Measurements from ENCODE around the gene CWC27.
"Not testable (repeated sequence)": the region's sequence is repeated elsewhere in the genome, so short reads cannot be mapped to it uniquely, and the experiment has no call there.

Gene CWC27

GRCh38 chr5:64923151-64923685 lies 154.5 kb downstream of the CWC27 start:
- TF ChIP-seq, protein P1, sequence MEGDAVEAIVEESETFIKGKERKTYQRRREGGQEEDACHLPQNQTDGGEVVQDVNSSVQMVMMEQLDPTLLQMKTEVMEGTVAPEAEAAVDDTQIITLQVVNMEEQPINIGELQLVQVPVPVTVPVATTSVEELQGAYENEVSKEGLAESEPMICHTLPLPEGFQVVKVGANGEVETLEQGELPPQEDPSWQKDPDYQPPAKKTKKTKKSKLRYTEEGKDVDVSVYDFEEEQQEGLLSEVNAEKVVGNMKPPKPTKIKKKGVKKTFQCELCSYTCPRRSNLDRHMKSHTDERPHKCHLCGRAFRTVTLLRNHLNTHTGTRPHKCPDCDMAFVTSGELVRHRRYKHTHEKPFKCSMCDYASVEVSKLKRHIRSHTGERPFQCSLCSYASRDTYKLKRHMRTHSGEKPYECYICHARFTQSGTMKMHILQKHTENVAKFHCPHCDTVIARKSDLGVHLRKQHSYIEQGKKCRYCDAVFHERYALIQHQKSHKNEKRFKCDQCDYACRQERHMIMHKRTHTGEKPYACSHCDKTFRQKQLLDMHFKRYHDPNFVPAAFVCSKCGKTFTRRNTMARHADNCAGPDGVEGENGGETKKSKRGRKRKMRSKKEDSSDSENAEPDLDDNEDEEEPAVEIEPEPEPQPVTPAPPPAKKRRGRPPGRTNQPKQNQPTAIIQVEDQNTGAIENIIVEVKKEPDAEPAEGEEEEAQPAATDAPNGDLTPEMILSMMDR (IDR thresholded peaks at IDR 0.05; ENCODE audit: low read depth, low read length, missing control alignments): no peak
- no peak overlapping the region for H3K4me3 ChIP-seq (ENCODE audit: low read depth, low read length)
- no peak for DNase-seq (ENCODE audit: low read depth)

DNA sequence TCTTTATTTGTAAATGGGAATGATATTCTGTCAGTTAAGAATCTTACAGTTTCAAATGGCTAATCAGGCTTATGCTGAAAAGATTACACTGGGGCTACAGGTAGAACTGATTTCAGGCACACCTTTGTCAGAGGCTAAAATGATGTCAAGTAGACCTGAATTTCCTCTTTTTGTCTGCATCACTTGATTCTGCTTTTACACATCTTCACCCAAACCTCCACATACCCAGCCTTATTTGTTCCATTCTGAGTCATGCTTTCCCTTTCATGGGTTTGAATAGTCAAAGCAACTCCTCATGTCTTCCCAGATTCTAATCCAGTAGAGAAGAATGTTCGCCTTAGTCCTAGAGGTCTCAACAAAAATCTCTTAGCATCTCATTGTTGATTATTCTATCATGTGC lies 156.4 kb downstream of the CWC27 start:
- TF ChIP-seq, protein P1 (IDR thresholded peaks at IDR 0.05; ENCODE audit: low read depth, low read length, missing control alignments): no peak
- DNase-seq (ENCODE audit: low read depth): no peak
- no peak overlapping the region for H3K4me3 ChIP-seq (ENCODE audit: low read depth, low read length)

DNA sequence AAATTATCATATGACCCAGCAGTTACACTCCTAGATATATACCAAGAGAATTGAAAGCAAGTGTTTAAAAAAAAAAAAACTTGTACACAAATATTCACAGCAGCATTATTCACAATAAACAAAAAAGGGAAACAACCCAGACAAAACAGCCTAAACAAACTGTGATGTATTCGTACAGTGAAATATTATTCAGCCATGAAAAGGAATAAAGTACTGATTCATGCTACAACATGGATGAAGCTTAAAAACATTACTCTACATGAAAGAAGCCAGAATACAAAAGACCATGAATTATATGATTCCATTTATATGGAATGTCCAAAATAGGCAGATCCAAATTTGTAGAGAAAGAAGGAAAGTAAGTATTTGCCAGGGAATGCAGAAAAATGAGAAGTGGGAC lies 161.1 kb downstream of the CWC27 start:
- no peak overlapping the region for H3K4me3 ChIP-seq (ENCODE audit: low read depth, low read length)
- TF ChIP-seq, protein P1 (IDR thresholded peaks at IDR 0.05; ENCODE audit: low read depth, low read length, missing control alignments): no peak
- no peak for DNase-seq (ENCODE audit: low read depth)

DNA sequence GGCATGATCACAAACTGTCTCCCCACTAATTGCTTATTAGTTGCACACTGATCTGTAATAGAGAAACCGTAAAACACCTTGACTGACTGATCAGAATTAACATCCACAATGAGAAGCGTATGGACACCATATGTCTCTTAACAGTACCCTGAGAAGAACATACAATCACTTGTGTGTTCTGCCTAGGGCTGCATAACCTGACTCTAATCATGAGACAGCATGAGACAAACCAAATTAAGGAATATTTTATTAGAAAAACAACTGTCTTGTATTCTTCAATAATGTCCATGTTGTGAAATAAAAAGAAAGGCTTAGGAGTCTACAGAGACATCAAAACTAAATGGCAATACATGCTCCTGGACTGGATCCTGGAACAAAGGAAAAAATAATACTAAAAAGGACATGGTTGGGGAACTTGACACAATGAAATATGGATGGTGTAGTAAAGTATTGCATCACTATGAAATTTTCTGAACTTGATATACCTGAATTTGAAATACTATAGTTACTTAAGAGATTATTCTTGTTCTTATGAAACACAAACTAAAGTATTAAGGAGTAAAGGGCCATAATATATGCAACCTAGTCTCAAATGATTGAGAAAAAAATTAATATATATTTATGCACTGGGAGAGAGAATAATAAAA lies 162.1 kb downstream of the CWC27 start:
- H3K4me3 ChIP-seq (ENCODE audit: low read depth, low read length): no peak overlapping the region
- no peak for DNase-seq (ENCODE audit: low read depth)
- TF ChIP-seq, protein P1 (IDR thresholded peaks at IDR 0.05; ENCODE audit: low read depth, low read length, missing control alignments): no peak

DNA sequence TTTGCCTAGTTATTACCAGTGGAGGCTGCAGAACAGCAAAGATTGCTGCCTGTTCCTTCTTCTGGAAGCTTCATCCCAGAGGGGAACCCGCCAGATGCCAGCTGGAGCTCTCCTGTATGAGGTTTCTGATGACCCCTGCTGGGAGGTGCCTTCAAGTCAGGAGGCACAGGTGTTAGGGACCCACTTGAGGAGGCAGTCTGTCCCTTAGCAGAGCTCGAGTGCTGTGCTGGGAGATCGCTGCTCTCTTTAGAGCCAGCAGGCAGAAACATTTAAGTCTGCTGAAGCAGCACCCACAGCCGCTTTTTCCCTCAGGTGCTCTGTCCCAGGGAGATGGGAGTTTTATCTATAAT lies 170.7 kb downstream of the CWC27 start:
- not testable (repeated sequence) for H3K4me3 ChIP-seq (ENCODE audit: low read depth, low read length); DNase-seq (ENCODE audit: low read depth)

GRCh38 chr5:64939772-64940510 lies 171.2 kb downstream of the CWC27 start:
- no peak overlapping the region for H3K4me3 ChIP-seq (ENCODE audit: low read depth, low read length)
- DNase-seq (ENCODE audit: low read depth): no peak
- TF ChIP-seq, protein P1 (IDR thresholded peaks at IDR 0.05; ENCODE audit: low read depth, low read length, missing control alignments): no peak

- no peak overlapping the region for H3K4me3 ChIP-seq (ENCODE audit: low read depth, low read length)
- no peak for DNase-seq (ENCODE audit: low read depth)
- TF ChIP-seq, protein P1 (IDR thresholded peaks at IDR 0.05; ENCODE audit: low read depth, low read length, missing control alignments): no peak
Measured at GRCh38 chr5:64942460-64942859, 173.7 kb downstream of the CWC27 start.

All from GM12864 (cell line).